GM12878 (cell line): ENCODE data around the gene LRP5. TPM values are rescaled to one million over a fixed set of nuclear protein-coding genes. Genes with fewer than 3 reads are reported as not detected.

Experiments used
- ATAC-seq: fragments of 200-7000 bp; cut with Tn5 transposase; 3 replicates; pipeline ENCODE4 v1.9.1; 2020; ENCODE audit warnings: mild to moderate bottlenecking, moderate library complexity
- BruUV-seq: library from RNA; stranded (reverse); fragments of 400-500 nt; replicated peaks from 2 replicates; lab custom pipeline; 2021; lab: Mats Ljungman, UMichigan
- CTCF ChIA-PET: fragments of 300-600 bp; sonication (Branson Sonifier 250); formaldehyde crosslinking; extraction: SDS; loops from one replicate; lab custom pipeline; 2021; ENCODE audit warnings: inconsistent platforms; lab: Yijun Ruan, JAX
- POLR2A ChIA-PET: fragments of 350-600 bp; formaldehyde crosslinking; extraction: SDS; loops from one replicate; lab custom pipeline; 2021; ENCODE audit warnings: inconsistent platforms; lab: Charles Lee
- RAD21 ChIA-PET: fragments of 300-600 bp; sonication (Branson Sonifier 250); formaldehyde crosslinking; loops from one replicate; lab custom pipeline; 2023; ENCODE audit warnings: antibody characterized with exemption; ENCODE audit not compliant: unreplicated experiment; lab: Charles Lee
- SMC1A ChIA-PET: fragments of 300-600 bp; sonication (Branson Sonifier 250); formaldehyde crosslinking; loops from one replicate; lab custom pipeline; 2023; ENCODE audit not compliant: unreplicated experiment, uncharacterized antibody; lab: Charles Lee
- DNase-seq: peaks from one replicate; pipeline ENCODE4 v3.0.0-alpha.2; 2011; ENCODE audit warnings: low read depth, low spot score
- FAIRE-seq: peaks from 3 replicates; lab custom pipeline; 2011; peaks lifted over from hg19 to GRCh38; lab: Jason Lieb, UNC
- H2AFZ ChIP-seq: 2 replicates; pipeline ENCODE4 v1.6.0; 2011; ENCODE audit warnings: low read depth, low read length, control low read depth; ENCODE audit not compliant: control insufficient read depth
- H3K27ac ChIP-seq: 2 replicates; pipeline ENCODE4 v1.5.1; 2011; ENCODE audit warnings: control low read depth; ENCODE audit not compliant: control insufficient read depth, insufficient read depth
- H3K27me3 ChIP-seq, 2 experiments: replicated peaks in 1 of 2; 2 replicates each; pipeline versions ENCODE4 v1.6.0 to v1.6.1; 2011; ENCODE audit warnings: low read length in 1 of 2; ENCODE audit not compliant: control insufficient read depth in 2 of 2, insufficient read depth in 2 of 2
- H3K36me3 ChIP-seq, 2 experiments: 2 replicates each; pipeline ENCODE4 v1.5.1; 2011; ENCODE audit warnings: low read length in 1 of 2; ENCODE audit not compliant: control insufficient read depth in 2 of 2, insufficient read depth in 2 of 2
- H3K4me1 ChIP-seq: 2 replicates; pipeline ENCODE4 v1.6.1; 2011; ENCODE audit warnings: mild to moderate bottlenecking, low read length, moderate library complexity, mixed read lengths; ENCODE audit not compliant: control insufficient read depth, insufficient read depth
- H3K4me2 ChIP-seq: 2 replicates; pipeline ENCODE4 v1.6.0; 2011; ENCODE audit warnings: control low read depth; ENCODE audit not compliant: control insufficient read depth, insufficient read depth
- H3K4me3 ChIP-seq: fragments of 200-600 bp; sonication (generic); 2 replicates; pipeline ENCODE4 v1.5.1; 2016
- H3K79me2 ChIP-seq: 2 replicates; pipeline ENCODE4 v1.6.0; 2011; ENCODE audit warnings: low read length; ENCODE audit not compliant: control insufficient read depth, insufficient read depth
- H3K9ac ChIP-seq: 2 replicates; pipeline ENCODE4 v1.8.0; 2011; ENCODE audit warnings: low read length, control low read depth, mixed read lengths; ENCODE audit not compliant: control insufficient read depth, insufficient read depth
- H3K9me3 ChIP-seq: replicated peaks from 3 replicates; pipeline ENCODE4 v1.5.1; 2011; ENCODE audit warnings: mild to moderate bottlenecking, low read length; ENCODE audit not compliant: control insufficient read depth, insufficient read depth
- H4K20me1 ChIP-seq: 2 replicates; pipeline ENCODE4 v1.6.0; 2011; ENCODE audit not compliant: control insufficient read depth, insufficient read depth
- EP300 ChIP-seq, 2 experiments: fragments of 150-350 bp in 1 of 2; IDR thresholded peaks; 2 replicates each; pipeline ENCODE4 v1.6.1; 2011 to 2012; ENCODE audit warnings: low read depth in 2 of 2, low read length in 2 of 2, borderline replicate concordance in 1 of 2, improper control_type of control experiment in 1 of 2, inconsistent platforms in 1 of 2; ENCODE audit not compliant: control insufficient read depth in 1 of 2
- MTA2 ChIP-seq: fragments of 450-650 bp; IDR thresholded peaks from 2 replicates; pipeline ENCODE4 v1.6.1; 2016; ENCODE audit warnings: low read depth, mild to moderate bottlenecking, moderate library complexity
- YBX1 ChIP-seq: fragments of 450-650 bp; IDR thresholded peaks from 2 replicates; pipeline ENCODE4 v1.6.1; 2016; ENCODE audit warnings: antibody characterized with exemption
- WGBS: methylation state at CpG from one replicate; pipeline ENCODE4 v1.1.6; 2016; ENCODE audit warnings: low lambda C conversion rate; ENCODE audit not compliant: insufficient replicate concordance, insufficient coverage; ENCODE audit errors: missing lambda C conversion rate; 5-methylcytosine and 5-hydroxymethylcytosine counted together
- in situ Hi-C: fragments of 300-500 bp; cut with MboI; formaldehyde crosslinking; loops from 9 replicates; pipeline ENCODE4 v1.14.3; 2018; ENCODE audit warnings: mixed read lengths
- intact Hi-C: fragments of 100-400 bp; cut with micrococcal nuclease; formaldehyde crosslinking; loops from one replicate; pipeline ENCODE4 v1.14.2; 2022; ENCODE audit not compliant: unreplicated experiment
- polyA plus RNA-seq, 11 experiments: library from polyadenylated mRNA; depleted of rRNA in 4 of 11; unstranded in 6 of 11; stranded (reverse) in 5 of 11; fragments of >200 nt; fragmentation: Nextera tagmentation in 4 of 11; fragmentation: Illumina TruSeq in 1 of 11; extraction: Ambion mirVana in 4 of 11; extraction: Trizol in 1 of 11; gene quantifications; 1 replicate in 1 of 11; 2 replicates in 10 of 11; pipeline versions ENCODE4 v1.2.1 to v1.2.3, GENCODE V29; 2011 to 2016; ENCODE audit warnings: inconsistent platforms in 2 of 11, missing spikeins in 2 of 11, low read depth in 1 of 11
- total RNA-seq, 4 experiments: library from RNA; depleted of rRNA in 3 of 4; stranded (reverse); fragments of >200 nt in 3 of 4; fragmentation: Illumina TruSeq in 1 of 4; extraction: Trizol in 1 of 4; gene quantifications; 2 replicates each; pipeline versions ENCODE4 v1.2.1 to v1.2.3, GENCODE V29; 2013 to 2021
- TF ChIP-seq, protein P1 (sequence below): IDR thresholded peaks from 2 replicates; pipeline ENCODE4 v1.6.1; 2012; ENCODE audit warnings: low read depth, low read length, improper control_type of control experiment
- TF ChIP-seq, protein P2 (sequence below): fragments of 450-650 bp; IDR thresholded peaks from 2 replicates; pipeline ENCODE4 v1.6.1; 2016; ENCODE audit warnings: mild to moderate bottlenecking

Gene LRP5
- total and polyA plus RNA-seq, 10 of the 15 experiments (the other 5 are each of a cell fraction or from before 2014, with no cell fraction given) = 0.37 to 34.0 (median 6.6) TPM

DNA sequence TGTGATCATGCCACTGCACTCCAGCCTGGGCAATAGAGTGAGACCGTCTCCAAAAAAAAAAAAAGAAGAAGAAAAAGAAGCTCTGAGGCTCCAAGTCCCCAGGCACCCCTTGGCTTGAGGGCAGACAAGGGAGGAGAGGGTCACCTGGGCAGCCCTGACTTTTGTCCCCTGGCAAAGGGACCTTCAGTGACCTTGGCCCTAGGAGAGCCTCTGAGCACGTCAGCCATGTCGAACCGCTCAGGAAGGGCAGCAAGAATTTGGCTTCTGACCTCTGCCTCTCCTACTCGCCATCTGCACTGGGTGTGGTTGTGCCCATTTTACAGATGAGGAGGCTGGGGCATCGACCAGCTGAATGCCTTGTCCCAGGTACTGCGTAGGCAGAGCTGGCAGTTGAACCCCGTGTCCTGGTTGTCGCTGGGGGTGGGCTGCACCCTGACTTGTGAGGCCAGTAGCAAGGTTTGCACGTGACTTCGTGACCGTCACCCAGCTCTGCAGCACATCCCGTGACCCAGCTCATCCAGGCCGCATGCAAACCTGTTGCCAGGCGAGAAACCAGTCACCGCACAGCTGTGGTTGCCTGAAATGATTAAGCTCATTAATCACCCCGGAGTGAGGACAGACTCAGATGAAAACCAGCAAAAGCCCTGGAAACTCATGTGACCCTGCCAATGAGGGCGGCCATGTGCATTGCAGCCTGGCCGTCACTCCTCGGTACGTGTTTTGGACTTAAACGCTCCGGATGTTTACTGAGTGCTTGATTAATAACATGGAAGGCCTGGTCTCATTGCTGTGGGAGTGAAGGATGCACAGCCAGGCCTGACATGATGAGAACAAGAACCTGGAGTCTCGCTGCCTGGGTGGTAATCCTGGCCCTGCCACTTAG is 100.4 kb downstream of the LRP5 start (continued):
- TF ChIP-seq, protein P1, sequence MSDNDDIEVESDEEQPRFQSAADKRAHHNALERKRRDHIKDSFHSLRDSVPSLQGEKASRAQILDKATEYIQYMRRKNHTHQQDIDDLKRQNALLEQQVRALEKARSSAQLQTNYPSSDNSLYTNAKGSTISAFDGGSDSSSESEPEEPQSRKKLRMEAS = peak; percentile 54
- TF ChIP-seq YBX1 = no peak
- TF ChIP-seq MTA2 = peak; percentile 88

DNA sequence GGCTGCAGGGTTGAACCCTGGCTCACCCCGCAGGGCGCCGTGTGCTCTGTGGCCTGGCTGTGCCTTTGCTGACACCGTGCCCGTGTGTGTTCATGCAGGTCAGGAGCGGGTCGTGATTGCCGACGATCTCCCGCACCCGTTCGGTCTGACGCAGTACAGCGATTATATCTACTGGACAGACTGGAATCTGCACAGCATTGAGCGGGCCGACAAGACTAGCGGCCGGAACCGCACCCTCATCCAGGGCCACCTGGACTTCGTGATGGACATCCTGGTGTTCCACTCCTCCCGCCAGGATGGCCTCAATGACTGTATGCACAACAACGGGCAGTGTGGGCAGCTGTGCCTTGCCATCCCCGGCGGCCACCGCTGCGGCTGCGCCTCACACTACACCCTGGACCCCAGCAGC is 101.2 kb downstream of the LRP5 start:
- WGBS = 95% methylated on average over 27 of the region's 27 CpGs
- CTCF ChIA-PET = no interaction called here

More for the DNA sequence above, 101.2 kb downstream of the LRP5 start:
- intact Hi-C loops = no loop called here
- Histone ChIP-seq H3K9ac (no peak overlapping the region), H3K4me1 (peaks cover 30% of the 10 kb centered on the region), H3K79me2 (no peaks in the 10 kb centered on the region), H3K4me3 (no peak overlapping the region), H3K27me3 (no peaks in the 10 kb centered on the region), H3K27ac (no peak overlapping the region; the same call in 1 of the 2 replicates), H3K36me3 (peaks cover 9 to 30% of the 10 kb centered on the region in 2 experiments; a peak in 3 of 4 replicates), H2AFZ (no peak overlapping the region), H3K4me2 (no peak overlapping the region), H3K9me3 (no peaks in the 10 kb centered on the region), H4K20me1 (no peaks in the 10 kb centered on the region)
- no peak for TF ChIP-seq EP300 (IDR thresholded peaks at IDR 0.05; ENCODE audit: borderline replicate concordance in 1 of 2, control insufficient read depth in 1 of 2, low read depth in 2 of 2, low read length in 2 of 2)
- TF ChIP-seq, protein P2, sequence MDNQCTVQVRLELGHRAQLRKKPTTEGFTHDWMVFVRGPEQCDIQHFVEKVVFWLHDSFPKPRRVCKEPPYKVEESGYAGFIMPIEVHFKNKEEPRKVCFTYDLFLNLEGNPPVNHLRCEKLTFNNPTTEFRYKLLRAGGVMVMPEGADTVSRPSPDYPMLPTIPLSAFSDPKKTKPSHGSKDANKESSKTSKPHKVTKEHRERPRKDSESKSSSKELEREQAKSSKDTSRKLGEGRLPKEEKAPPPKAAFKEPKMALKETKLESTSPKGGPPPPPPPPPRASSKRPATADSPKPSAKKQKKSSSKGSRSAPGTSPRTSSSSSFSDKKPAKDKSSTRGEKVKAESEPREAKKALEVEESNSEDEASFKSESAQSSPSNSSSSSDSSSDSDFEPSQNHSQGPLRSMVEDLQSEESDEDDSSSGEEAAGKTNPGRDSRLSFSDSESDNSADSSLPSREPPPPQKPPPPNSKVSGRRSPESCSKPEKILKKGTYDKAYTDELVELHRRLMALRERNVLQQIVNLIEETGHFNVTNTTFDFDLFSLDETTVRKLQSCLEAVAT = peak; percentile 35; the same call in 1 of the 2 replicates
- RAD21 ChIA-PET = interaction anchor here (1.1 kb wide), 1 partner anchor 115 kb away, joined by 3 read pairs; no protein-coding TSS in a partner anchor
- SMC1A ChIA-PET = no interaction called here
- ATAC-seq = no peak
- in situ Hi-C loops = no loop called here
- FAIRE-seq = no peak
- BruUV-seq = no TSS peak
- POLR2A ChIA-PET = no interaction called here
- no peak for DNase-seq
